Subcutaneous adipose tissue (tissue), 4 donors: ENCODE data around the gene CENPU. TPM values are rescaled to one million over a fixed set of nuclear protein-coding genes. Genes with fewer than 3 reads are reported as not detected.

ENCODE experiments used
- CTCF ChIP-seq: fragments of 450-650 bp; IDR thresholded peaks from one replicate; pipeline ENCODE4 v1.5.1; 2016; ENCODE audit warnings: low read depth, mild to moderate bottlenecking, control low read depth, antibody characterized with exemption, moderate library complexity
- total RNA-seq, 4 donors: library from RNA; depleted of rRNA; stranded (reverse); fragments of >200 nt; gene quantifications; one replicate each; pipeline ENCODE4 v1.1.0, GENCODE V29; 2016

CENPU gene
- 1 to 10 TPM; 1.8 to 9.2 (median 3.3) TPM for total RNA-seq

GRCh38 chr4:184733654-184734524 is at the start of gene CENPU:
CENPU (minus strand) TSS chr4:184734096; CDS start chr4:184734062, 34 bp downstream.
- no peak for TF ChIP-seq CTCF

GRCh38 chr4:184782731-184783373 is 49.0 kb upstream of the CENPU start:
- no peak for TF ChIP-seq CTCF

GRCh38 chr4:184778325-184778724 is 44.4 kb upstream of the CENPU start:
- no peak for TF ChIP-seq CTCF

- no peak for TF ChIP-seq CTCF
Observed at GRCh38 chr4:184776821-184777220, 42.9 kb upstream of the CENPU start.

GRCh38 chr4:184775854-184776555 is 42.1 kb upstream of the CENPU start:
- TF ChIP-seq CTCF: no peak

- TF ChIP-seq CTCF: no peak
Observed at GRCh38 chr4:184774152-184774551, 40.3 kb upstream of the CENPU start.

- TF ChIP-seq CTCF: no peak
Observed at GRCh38 chr4:184771416-184771815, 37.5 kb upstream of the CENPU start.
